Mesenchymal stem cell (in vitro differentiated cells and primary cell): Measurements from ENCODE around the gene ZNF687.

ENCODE experiments used
- DNase-seq: peaks from one replicate; pipeline ENCODE4 v3.0.0-alpha.2; 2013
- H2AFZ ChIP-seq: one replicate; pipeline ENCODE4 v1.6.1; 2013; ENCODE audit warnings: low read depth, mild to moderate bottlenecking, control low read depth, inconsistent platforms, low read length, moderate library complexity
- H2AK5ac ChIP-seq: 2 replicates; pipeline ENCODE4 v1.6.1; 2013; ENCODE audit warnings: low read length, moderate library complexity, mild to moderate bottlenecking, inconsistent platforms; ENCODE audit not compliant: severe bottlenecking
- H2BK120ac ChIP-seq: one replicate; pipeline ENCODE4 v1.6.1; 2013; ENCODE audit warnings: low read depth, mild to moderate bottlenecking, inconsistent platforms, low read length, moderate library complexity
- H2BK12ac ChIP-seq, 2 experiments: one replicate each; pipeline ENCODE4 v1.6.1; 2013; ENCODE audit warnings: inconsistent platforms in 2 of 2, low read length in 2 of 2, mild to moderate bottlenecking in 2 of 2, moderate library complexity in 2 of 2, control low read depth in 1 of 2
- H2BK15ac ChIP-seq: one replicate; pipeline ENCODE4 v1.6.1; 2013; ENCODE audit warnings: mild to moderate bottlenecking, low read depth, inconsistent platforms; ENCODE audit not compliant: poor library complexity, severe bottlenecking
- H2BK5ac ChIP-seq: 2 replicates; pipeline ENCODE4 v1.6.1; 2013; ENCODE audit warnings: low read depth, mild to moderate bottlenecking, low read length, control low read depth, inconsistent platforms; ENCODE audit not compliant: poor library complexity, severe bottlenecking
- H3K14ac ChIP-seq, 2 experiments: one replicate each; pipeline ENCODE4 v1.6.1; 2013; ENCODE audit warnings: inconsistent platforms in 2 of 2, low read length in 2 of 2, control low read depth in 1 of 2, mild to moderate bottlenecking in 1 of 2, moderate library complexity in 1 of 2
- H3K18ac ChIP-seq, 2 experiments: one replicate each; pipeline ENCODE4 v1.6.1; 2013; ENCODE audit warnings: inconsistent platforms in 2 of 2, low read length in 2 of 2, control low read depth in 1 of 2, low read depth in 1 of 2, mild to moderate bottlenecking in 1 of 2
- H3K23ac ChIP-seq, 2 experiments: one replicate each; pipeline ENCODE4 v1.6.1; 2013; ENCODE audit warnings: inconsistent platforms in 2 of 2, low read length in 2 of 2, mild to moderate bottlenecking in 2 of 2, moderate library complexity in 2 of 2, control low read depth in 1 of 2
- H3K27ac ChIP-seq: 2 replicates; pipeline ENCODE4 v1.5.1; 2013; ENCODE audit warnings: mild to moderate bottlenecking, moderate library complexity, low read length, control low read depth, inconsistent platforms; ENCODE audit not compliant: poor library complexity, severe bottlenecking
- H3K27me3 ChIP-seq, 2 experiments: 2 replicates each; pipeline versions ENCODE4 v1.6.1 to v1.7.0; 2013; ENCODE audit warnings: low read length in 2 of 2, mild to moderate bottlenecking in 2 of 2, moderate library complexity in 2 of 2, control low read depth in 1 of 2, inconsistent platforms in 1 of 2; ENCODE audit not compliant: control insufficient read depth in 1 of 2, insufficient read depth in 1 of 2
- H3K36me3 ChIP-seq, 2 experiments: 2 replicates each; pipeline versions ENCODE4 v1.6.1 to v1.7.0; 2013; ENCODE audit warnings: low read length in 2 of 2, control low read depth in 1 of 2, inconsistent platforms in 1 of 2, low read depth in 1 of 2, mild to moderate bottlenecking in 1 of 2; ENCODE audit not compliant: insufficient read depth in 2 of 2, control insufficient read depth in 1 of 2
- H3K4ac ChIP-seq, 2 experiments: one replicate each; pipeline ENCODE4 v1.6.1; 2013; ENCODE audit warnings: inconsistent platforms in 2 of 2, low read length in 2 of 2, mild to moderate bottlenecking in 2 of 2, moderate library complexity in 2 of 2, control low read depth in 1 of 2, low read depth in 1 of 2
- H3K4me1 ChIP-seq: 2 replicates; pipeline ENCODE4 v1.6.1; 2013; ENCODE audit warnings: low read depth, low read length, control low read depth; ENCODE audit not compliant: control insufficient read depth, insufficient read depth
- H3K4me2 ChIP-seq: 2 replicates; pipeline ENCODE4 v1.6.1; 2013; ENCODE audit warnings: low read length, mild to moderate bottlenecking, inconsistent platforms; ENCODE audit not compliant: poor library complexity, severe bottlenecking
- H3K4me3 ChIP-seq, 2 experiments: 2 replicates each; pipeline versions ENCODE4 v1.5.1 to v1.7.0; 2013; ENCODE audit warnings: low read length in 2 of 2, mild to moderate bottlenecking in 2 of 2, control low read depth in 1 of 2, low read depth in 1 of 2; ENCODE audit not compliant: insufficient read depth in 1 of 2
- H3K79me1 ChIP-seq: replicated peaks from 2 replicates; pipeline ENCODE4 v1.6.1; 2013; ENCODE audit warnings: mild to moderate bottlenecking, control low read depth, low read length, inconsistent platforms; ENCODE audit not compliant: poor library complexity, severe bottlenecking
- H3K9ac ChIP-seq: 2 replicates; pipeline ENCODE4 v1.7.0; 2013; ENCODE audit warnings: mild to moderate bottlenecking, low read length, moderate library complexity
- H3K9me3 ChIP-seq: 2 replicates; pipeline ENCODE4 v1.7.0; 2013; ENCODE audit warnings: mild to moderate bottlenecking, low read length; ENCODE audit not compliant: control insufficient read depth
- H4K8ac ChIP-seq: one replicate; pipeline ENCODE4 v1.6.1; 2013; ENCODE audit warnings: inconsistent platforms, mild to moderate bottlenecking, low read length, moderate library complexity
- H4K91ac ChIP-seq: one replicate; pipeline ENCODE4 v1.6.1; 2013; ENCODE audit warnings: mild to moderate bottlenecking, low read length, inconsistent platforms
- WGBS: methylation state at CpG from one replicate; pipeline ENCODE4 v1.1.7; 2013; ENCODE audit warnings: mixed read lengths; 5-methylcytosine and 5-hydroxymethylcytosine counted together

The ZNF687 gene

GRCh38 chr1:151259351-151259750 is 22.7 kb upstream of the ZNF687 start:
- H3K4me3 ChIP-seq = no peak overlapping the region
- no peak overlapping the region for H3K23ac ChIP-seq
- DNase-seq = no peak
- H3K14ac ChIP-seq = no peak overlapping the region
- no peak overlapping the region for H2BK120ac ChIP-seq
- no peak overlapping the region for H3K18ac ChIP-seq
- WGBS = 96% methylated on average over 2 of the region's 2 CpGs
- no peaks in the 10 kb centered on the region for H3K27me3 ChIP-seq
- H2AK5ac ChIP-seq = no peak overlapping the region
- H4K91ac ChIP-seq = no peak overlapping the region
- H2AFZ ChIP-seq = no peak overlapping the region
- H2BK15ac ChIP-seq = no peak overlapping the region
- peaks cover 3% of the 10 kb centered on the region for H3K4me1 ChIP-seq
- H3K4me2 ChIP-seq = no peak overlapping the region
- H3K79me1 ChIP-seq = peaks cover 17% of the 10 kb centered on the region
- no peak overlapping the region for H3K27ac ChIP-seq
- peaks cover 16 to 28% of the 10 kb centered on the region in 2 experiments for H3K36me3 ChIP-seq
- H3K9ac ChIP-seq = no peak overlapping the region
- no peaks in the 10 kb centered on the region for H3K9me3 ChIP-seq
- H4K8ac ChIP-seq = no peak overlapping the region
- no peak overlapping the region for H3K4ac ChIP-seq
- H2BK5ac ChIP-seq = no peak overlapping the region
- H2BK12ac ChIP-seq = no peak overlapping the region

DNA sequence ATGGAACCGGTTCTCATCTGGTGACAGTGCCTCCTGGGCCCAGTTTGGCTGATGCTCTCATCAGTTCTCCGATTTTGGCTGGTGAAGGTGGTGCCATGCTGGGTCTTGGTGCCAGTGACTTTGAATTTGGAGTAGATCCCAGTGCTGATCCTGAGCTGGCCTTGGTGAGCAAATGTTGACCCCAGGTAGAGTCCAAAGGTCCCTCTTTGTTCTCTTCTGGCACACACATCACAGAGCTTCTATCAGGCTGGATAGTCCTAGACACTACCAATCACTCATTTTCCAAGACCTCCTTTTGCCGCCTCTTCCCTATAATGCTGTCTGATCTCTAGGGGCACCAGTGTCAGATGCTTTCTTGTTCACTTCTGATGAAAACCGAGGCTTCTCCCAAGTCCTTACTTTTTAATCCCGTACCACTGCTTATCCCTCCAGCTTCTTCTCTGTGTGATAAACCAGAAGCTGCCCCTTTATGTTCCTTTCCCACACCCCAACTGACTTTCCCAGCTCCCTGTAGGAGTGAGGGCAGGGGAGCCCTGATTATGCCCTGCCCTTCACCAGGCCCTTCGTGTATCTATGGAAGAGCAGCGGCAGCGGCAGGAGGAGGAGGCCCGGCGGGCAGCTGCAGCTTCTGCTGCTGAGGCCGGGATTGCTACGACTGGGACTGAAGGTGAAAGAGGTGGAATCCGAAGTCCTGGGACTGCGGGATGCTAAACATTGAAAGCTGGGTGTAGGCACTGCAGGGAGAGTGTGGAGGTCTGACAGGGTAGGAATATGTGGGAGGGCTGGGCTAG is 16.5 kb upstream of the ZNF687 start:
- no peak for DNase-seq
- no peak overlapping the region for H3K9ac ChIP-seq
- H3K4me3 ChIP-seq = no peak overlapping the region
- H3K14ac ChIP-seq = no peak overlapping the region
- no peak overlapping the region for H2BK120ac ChIP-seq
- peaks cover 58 to 71% of the 10 kb centered on the region in 2 experiments for H3K36me3 ChIP-seq
- H3K18ac ChIP-seq = no peak overlapping the region
- H4K8ac ChIP-seq = no peak overlapping the region
- H2AFZ ChIP-seq = no peak overlapping the region
- H2BK12ac ChIP-seq = no peak overlapping the region
- H3K4me2 ChIP-seq = no peak overlapping the region
- H2BK5ac ChIP-seq = no peak overlapping the region
- H3K27ac ChIP-seq = no peak overlapping the region
- no peaks in the 10 kb centered on the region for H3K9me3 ChIP-seq
- WGBS = 89% methylated on average over 14 of the region's 14 CpGs
- no peak overlapping the region for H4K91ac ChIP-seq
- no peak overlapping the region for H3K4ac ChIP-seq
- H3K23ac ChIP-seq = no peak overlapping the region
- H2AK5ac ChIP-seq = no peak overlapping the region
- peaks cover 21% of the 10 kb centered on the region for H3K79me1 ChIP-seq
- no peaks in the 10 kb centered on the region for H3K27me3 ChIP-seq
- H3K4me1 ChIP-seq = no peaks in the 10 kb centered on the region
- H2BK15ac ChIP-seq = no peak overlapping the region

- Histone ChIP-seq H2AFZ (no peak overlapping the region), H4K8ac (no peak overlapping the region), H3K27ac (no peak overlapping the region), H3K4me2 (no peak overlapping the region), H2BK120ac (no peak overlapping the region), H3K14ac (no peak overlapping the region), H4K91ac (no peak overlapping the region), H3K79me1 (peaks cover 21% of the 10 kb centered on the region), H3K4me1 (no peaks in the 10 kb centered on the region), H2BK5ac (no peak overlapping the region), H3K9me3 (no peaks in the 10 kb centered on the region), H3K4ac (no peak overlapping the region), H2BK15ac (no peak overlapping the region), H2BK12ac (no peak overlapping the region), H3K18ac (no peak overlapping the region), H3K9ac (no peak overlapping the region), H2AK5ac (no peak overlapping the region), H3K36me3 (peaks cover 62 to 71% of the 10 kb centered on the region in 2 experiments), H3K4me3 (no peak overlapping the region), H3K27me3 (no peaks in the 10 kb centered on the region), H3K23ac (no peak overlapping the region)
- no peak for DNase-seq
- 98% methylated on average over 2 of the region's 3 CpGs for WGBS
Observed at GRCh38 chr1:151266315-151266714, 15.8 kb upstream of the ZNF687 start.

DNA sequence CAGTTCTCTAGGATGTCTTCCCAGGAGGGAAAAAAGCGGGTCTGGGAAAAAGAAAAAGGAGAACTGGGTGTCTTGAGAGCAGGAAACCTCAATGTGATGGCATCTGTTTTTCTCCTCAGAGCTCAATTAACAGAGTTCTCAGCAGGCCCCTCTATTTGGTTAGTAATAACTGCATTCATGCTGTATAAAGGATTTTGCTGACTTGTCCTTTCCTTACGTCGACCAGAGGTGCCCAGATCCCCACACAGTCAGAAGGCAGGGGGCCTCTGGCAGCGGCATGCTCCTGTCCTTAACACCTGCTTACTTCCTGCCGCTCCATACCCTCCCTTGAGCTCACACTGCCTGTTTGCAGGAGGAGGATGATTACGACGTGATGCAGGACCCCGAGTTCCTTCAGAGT is 15.3 kb upstream of the ZNF687 start:
- Histone ChIP-seq H3K4ac (no peak overlapping the region), H3K79me1 (peaks cover 18% of the 10 kb centered on the region), H2AFZ (no peak overlapping the region), H2BK5ac (no peak overlapping the region), H3K27ac (no peak overlapping the region), H3K4me1 (no peaks in the 10 kb centered on the region), H3K18ac (no peak overlapping the region), H2BK120ac (no peak overlapping the region), H3K9ac (no peak overlapping the region), H4K91ac (no peak overlapping the region), H4K8ac (no peak overlapping the region), H3K27me3 (no peaks in the 10 kb centered on the region), H3K4me2 (no peak overlapping the region), H3K36me3 (peaks cover 65 to 71% of the 10 kb centered on the region in 2 experiments), H3K14ac (no peak overlapping the region), H3K23ac (no peak overlapping the region), H2BK12ac (no peak overlapping the region), H3K4me3 (no peak overlapping the region), H2AK5ac (no peak overlapping the region), H3K9me3 (no peaks in the 10 kb centered on the region), H2BK15ac (no peak overlapping the region)
- DNase-seq = no peak
- WGBS = 87% methylated on average over 8 of the region's 8 CpGs
